ENCODE results near the gene PAH.

GRCh38 chr12:102902093-102902492 lies 15.0 kb downstream of the PAH start:
- TF ChIP-seq POLR2A (IDR thresholded peaks at IDR 0.05): no peak
- TF ChIP-seq, protein P1, sequence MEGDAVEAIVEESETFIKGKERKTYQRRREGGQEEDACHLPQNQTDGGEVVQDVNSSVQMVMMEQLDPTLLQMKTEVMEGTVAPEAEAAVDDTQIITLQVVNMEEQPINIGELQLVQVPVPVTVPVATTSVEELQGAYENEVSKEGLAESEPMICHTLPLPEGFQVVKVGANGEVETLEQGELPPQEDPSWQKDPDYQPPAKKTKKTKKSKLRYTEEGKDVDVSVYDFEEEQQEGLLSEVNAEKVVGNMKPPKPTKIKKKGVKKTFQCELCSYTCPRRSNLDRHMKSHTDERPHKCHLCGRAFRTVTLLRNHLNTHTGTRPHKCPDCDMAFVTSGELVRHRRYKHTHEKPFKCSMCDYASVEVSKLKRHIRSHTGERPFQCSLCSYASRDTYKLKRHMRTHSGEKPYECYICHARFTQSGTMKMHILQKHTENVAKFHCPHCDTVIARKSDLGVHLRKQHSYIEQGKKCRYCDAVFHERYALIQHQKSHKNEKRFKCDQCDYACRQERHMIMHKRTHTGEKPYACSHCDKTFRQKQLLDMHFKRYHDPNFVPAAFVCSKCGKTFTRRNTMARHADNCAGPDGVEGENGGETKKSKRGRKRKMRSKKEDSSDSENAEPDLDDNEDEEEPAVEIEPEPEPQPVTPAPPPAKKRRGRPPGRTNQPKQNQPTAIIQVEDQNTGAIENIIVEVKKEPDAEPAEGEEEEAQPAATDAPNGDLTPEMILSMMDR (IDR thresholded peaks at IDR 0.05): no peak
